ENCODE measurements around the gene ARAP2.
"Not testable (repeated sequence)": the region's sequence is repeated elsewhere in the genome, so short reads cannot be mapped to it uniquely, and the experiment has no call there.

Gene ARAP2

DNA sequence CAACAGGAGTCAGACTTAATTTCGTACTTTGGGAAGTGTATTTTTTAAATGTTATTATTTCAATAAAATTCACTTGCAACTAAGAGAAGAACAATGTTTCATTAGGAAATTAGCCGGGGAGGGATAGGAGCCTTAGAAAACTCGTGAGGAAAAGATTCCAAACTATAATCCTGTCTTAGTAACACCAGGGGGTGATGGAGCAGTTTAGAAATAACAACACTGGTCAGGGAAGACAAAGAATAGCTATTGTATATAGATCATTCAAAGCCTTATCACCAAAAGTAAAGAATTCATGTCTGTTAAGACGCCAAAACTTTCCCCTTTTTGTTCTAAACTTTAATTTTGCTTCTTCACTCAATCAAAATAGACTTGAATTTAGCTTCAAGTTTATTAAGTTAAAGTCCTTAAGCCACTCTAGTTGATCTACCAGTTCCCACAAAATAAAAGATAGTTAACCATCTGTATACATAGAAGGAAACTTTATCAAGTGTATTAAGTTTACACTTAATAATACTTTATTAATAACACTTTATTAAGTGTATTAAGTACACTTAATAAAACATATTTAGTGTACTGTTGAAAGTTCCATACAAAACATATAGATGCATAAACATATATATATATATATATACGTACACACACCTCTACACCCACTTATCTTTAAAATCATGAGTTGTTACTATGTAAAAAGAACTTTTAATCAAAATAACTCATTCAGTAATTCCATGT is 60.5 kb downstream of the ARAP2 start:
- no peak for DNase-seq (ENCODE audit: low read depth)
- TF ChIP-seq, protein P1, sequence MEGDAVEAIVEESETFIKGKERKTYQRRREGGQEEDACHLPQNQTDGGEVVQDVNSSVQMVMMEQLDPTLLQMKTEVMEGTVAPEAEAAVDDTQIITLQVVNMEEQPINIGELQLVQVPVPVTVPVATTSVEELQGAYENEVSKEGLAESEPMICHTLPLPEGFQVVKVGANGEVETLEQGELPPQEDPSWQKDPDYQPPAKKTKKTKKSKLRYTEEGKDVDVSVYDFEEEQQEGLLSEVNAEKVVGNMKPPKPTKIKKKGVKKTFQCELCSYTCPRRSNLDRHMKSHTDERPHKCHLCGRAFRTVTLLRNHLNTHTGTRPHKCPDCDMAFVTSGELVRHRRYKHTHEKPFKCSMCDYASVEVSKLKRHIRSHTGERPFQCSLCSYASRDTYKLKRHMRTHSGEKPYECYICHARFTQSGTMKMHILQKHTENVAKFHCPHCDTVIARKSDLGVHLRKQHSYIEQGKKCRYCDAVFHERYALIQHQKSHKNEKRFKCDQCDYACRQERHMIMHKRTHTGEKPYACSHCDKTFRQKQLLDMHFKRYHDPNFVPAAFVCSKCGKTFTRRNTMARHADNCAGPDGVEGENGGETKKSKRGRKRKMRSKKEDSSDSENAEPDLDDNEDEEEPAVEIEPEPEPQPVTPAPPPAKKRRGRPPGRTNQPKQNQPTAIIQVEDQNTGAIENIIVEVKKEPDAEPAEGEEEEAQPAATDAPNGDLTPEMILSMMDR (conservative IDR thresholded peaks at IDR 0.05; ENCODE audit: low read length) = no peak
- no peak overlapping the region for H3K4me3 ChIP-seq (ENCODE audit: low read length)

DNA sequence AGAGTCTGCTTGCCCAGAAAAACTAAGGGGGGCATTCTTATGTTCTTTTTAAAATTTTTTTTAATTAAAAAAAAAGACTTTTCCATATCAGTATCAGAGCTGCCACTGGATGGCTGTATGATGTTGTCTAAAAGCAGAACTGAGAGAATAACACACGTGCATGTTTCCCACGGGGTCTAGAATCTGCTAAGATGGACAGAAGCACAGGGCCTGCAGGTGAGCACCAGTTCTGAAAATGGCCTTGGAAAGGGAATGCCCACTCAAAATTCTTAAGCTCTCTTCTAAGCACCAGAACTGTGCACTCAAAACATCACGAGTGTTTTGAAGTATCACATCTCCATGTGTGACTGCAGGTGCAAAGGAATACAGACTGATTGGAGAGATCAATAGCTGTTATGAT is 61.1 kb downstream of the ARAP2 start:
- no peak for DNase-seq (ENCODE audit: low read depth)
- no peak overlapping the region for H3K4me3 ChIP-seq (ENCODE audit: low read length)
- TF ChIP-seq, protein P1 (conservative IDR thresholded peaks at IDR 0.05; ENCODE audit: low read length) = no peak

DNA sequence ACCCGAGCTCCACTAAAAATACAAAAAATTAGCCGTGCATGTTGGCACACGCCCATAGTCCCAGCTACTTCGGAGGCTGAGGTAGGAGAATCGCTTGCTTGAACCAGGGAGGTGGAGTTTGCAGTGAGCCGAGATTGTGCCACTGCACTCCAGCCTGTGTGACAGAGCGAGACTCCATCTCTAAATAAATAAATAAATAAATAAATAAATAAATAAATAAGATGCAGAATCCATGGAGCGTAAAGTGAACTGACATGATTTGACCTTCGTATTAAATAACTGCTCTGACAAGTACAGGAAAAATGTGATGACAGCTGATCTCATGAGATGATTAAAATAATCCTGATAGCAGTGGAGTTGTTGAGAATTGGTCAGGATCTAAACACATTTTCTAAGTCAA is 62.0 kb downstream of the ARAP2 start:
- not testable (repeated sequence) for H3K4me3 ChIP-seq (ENCODE audit: low read length); DNase-seq (ENCODE audit: low read depth)

- no peak for DNase-seq (ENCODE audit: low read depth)
- H3K4me3 ChIP-seq (ENCODE audit: low read length) = no peak overlapping the region
- TF ChIP-seq, protein P1 (conservative IDR thresholded peaks at IDR 0.05; ENCODE audit: low read length) = no peak
These were observed 64.1 kb downstream of the ARAP2 start for GRCh38 chr4:36180206-36180605.

GRCh38 chr4:36178484-36178883 is 65.8 kb downstream of the ARAP2 start:
- TF ChIP-seq, protein P1 (conservative IDR thresholded peaks at IDR 0.05; ENCODE audit: low read length) = no peak
- DNase-seq (ENCODE audit: low read depth) = no peak
- H3K4me3 ChIP-seq (ENCODE audit: low read length) = no peak overlapping the region

DNA sequence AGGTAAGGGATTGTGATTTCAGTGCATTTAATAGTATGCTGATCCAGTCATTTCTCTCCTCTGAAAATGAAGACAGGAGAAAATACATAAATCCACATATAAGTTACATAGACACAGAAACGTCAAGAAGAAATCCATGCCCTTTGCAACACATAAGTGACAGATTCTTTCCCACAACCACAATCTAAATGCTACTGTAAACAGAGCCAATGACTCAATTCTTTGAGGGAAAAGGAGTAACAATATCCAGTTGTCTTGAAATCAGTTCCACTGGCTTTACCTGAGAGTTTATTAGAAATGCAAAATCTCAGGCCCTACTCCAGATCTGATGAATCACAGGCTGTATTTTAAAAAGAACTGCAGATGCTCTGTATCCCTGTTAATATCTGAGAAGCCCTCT is 66.4 kb downstream of the ARAP2 start:
- TF ChIP-seq, protein P1 (conservative IDR thresholded peaks at IDR 0.05; ENCODE audit: low read length) = no peak
- no peak overlapping the region for H3K4me3 ChIP-seq (ENCODE audit: low read length)
- no peak for DNase-seq (ENCODE audit: low read depth)

DNA sequence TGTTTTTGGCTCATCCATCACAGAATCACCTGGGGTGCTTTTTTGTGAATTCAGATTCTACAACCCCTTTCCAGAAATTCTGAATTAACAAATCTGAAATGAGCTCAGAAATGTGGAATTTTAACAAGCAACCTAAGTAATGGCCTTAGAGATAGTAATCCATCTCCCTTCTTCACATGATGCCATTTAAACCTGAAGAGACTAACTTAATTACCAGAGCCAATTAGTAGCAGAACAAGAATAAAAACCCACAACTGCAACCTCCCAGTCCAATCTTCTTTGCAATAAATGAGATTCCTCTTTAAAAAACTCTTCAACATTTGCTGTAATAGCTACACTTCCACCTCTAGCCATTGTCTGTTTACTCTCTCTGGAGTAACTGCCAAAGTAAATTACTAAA is 69.7 kb downstream of the ARAP2 start:
- H3K4me3 ChIP-seq (ENCODE audit: low read length) = no peak overlapping the region
- TF ChIP-seq, protein P1 (conservative IDR thresholded peaks at IDR 0.05; ENCODE audit: low read length) = no peak
- DNase-seq (ENCODE audit: low read depth) = no peak

All from AG10803 (cell line).